Measurements from ENCODE around the gene PTPRC. TPM values are rescaled to one million over a fixed set of nuclear protein-coding genes. Genes with fewer than 3 reads are reported as not detected.

The PTPRC gene
- total RNA-seq, 3 donors from 2014 or later (not counting 1 experiment from before 2014, with no cell fraction given), result 1,142 to 1,334 (median 1,200) TPM

DNA sequence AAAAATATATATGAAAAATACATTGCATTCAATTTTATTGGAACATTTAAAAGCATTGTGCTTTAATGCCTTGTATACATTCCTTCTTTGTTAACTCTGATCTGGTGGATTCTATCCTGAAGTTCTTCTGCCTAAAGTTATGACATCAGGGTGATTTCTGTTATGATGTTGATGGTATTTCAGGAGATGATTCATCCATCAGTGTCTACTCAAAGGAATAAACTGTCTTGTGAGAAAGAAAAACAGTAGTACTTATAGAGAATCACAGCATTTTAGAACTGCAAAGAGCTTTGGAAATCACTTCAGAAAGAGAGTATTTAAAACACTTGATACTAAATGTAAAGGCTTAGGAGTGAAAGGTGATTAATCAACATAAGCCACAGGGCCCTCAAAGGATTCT lies 155.7 kb downstream of the PTPRC start:
- TF ChIP-seq CTCF (IDR thresholded peaks at IDR 0.05), result no peak
- peaks cover 5% of the 10 kb centered on the region for H3K4me1 ChIP-seq (ENCODE audit: control insufficient read depth, insufficient read depth, low read length)
- Mint-ChIP-seq H3K4me3 (no peak overlapping the region), H3K27ac (no peak overlapping the region), H3K36me3 (peaks cover 12% of the 10 kb centered on the region), H3K27me3 (ENCODE audit: low read depth in 2 of 2) (no peaks in the 10 kb centered on the region), H3K4me1 (peaks cover 24 to 36% of the 10 kb centered on the region in 2 donors), H3K9me3 (peaks cover 4 to 9% of the 10 kb centered on the region in 2 donors)
- peaks cover 11% of the 10 kb centered on the region for H3K9me3 ChIP-seq (ENCODE audit: control insufficient read depth, insufficient read depth, low read length)
- DNase-seq (no peak), ATAC-seq (no peak)
- no peak overlapping the region for H3K27ac ChIP-seq (ENCODE audit: low read length)
- H3K27me3 ChIP-seq (ENCODE audit: control insufficient read depth, insufficient read depth, low read length), result no peaks in the 10 kb centered on the region
- intact Hi-C loops (cut with micrococcal nuclease), result no loop called here
- no peaks in the 10 kb centered on the region for H3K36me3 ChIP-seq (ENCODE audit: control insufficient read depth, insufficient read depth, low read length)
- H3K4me3 ChIP-seq (ENCODE audit: low read length), result no peak overlapping the region

- intact Hi-C loops (cut with micrococcal nuclease), result no loop called here
- 100% methylated on average over 1 of the region's 2 CpGs for WGBS (ENCODE audit: insufficient coverage)
- H3K4me3 Mint-ChIP-seq, result no peak overlapping the region
- peaks cover 0 to 9% of the 10 kb centered on the region in 2 donors for H3K4me1 Mint-ChIP-seq
- ATAC-seq (no peak), DNase-seq (no peak)
- H3K27me3 Mint-ChIP-seq (ENCODE audit: low read depth in 2 of 2), result peaks cover 0 to 12% of the 10 kb centered on the region in 2 donors
- H3K9me3 Mint-ChIP-seq, result peaks cover 4 to 9% of the 10 kb centered on the region in 2 donors
- TF ChIP-seq CTCF (IDR thresholded peaks at IDR 0.05), result no peak
- H3K36me3 Mint-ChIP-seq, result peaks cover 19% of the 10 kb centered on the region
- no peaks in the 10 kb centered on the region for H3K27me3 ChIP-seq (ENCODE audit: control insufficient read depth, insufficient read depth, low read length)
- H3K27ac ChIP-seq (ENCODE audit: low read length), result no peak overlapping the region
- no peak overlapping the region for H3K27ac Mint-ChIP-seq
- peaks cover 11% of the 10 kb centered on the region for H3K9me3 ChIP-seq (ENCODE audit: control insufficient read depth, insufficient read depth, low read length)
- H3K4me1 ChIP-seq (ENCODE audit: control insufficient read depth, insufficient read depth, low read length), result no peaks in the 10 kb centered on the region
- no peak overlapping the region for H3K4me3 ChIP-seq (ENCODE audit: low read length)
- no peaks in the 10 kb centered on the region for H3K36me3 ChIP-seq (ENCODE audit: control insufficient read depth, insufficient read depth, low read length)
These were observed 158.8 kb downstream of the PTPRC start for GRCh38 chr1:198797656-198798055.

DNA sequence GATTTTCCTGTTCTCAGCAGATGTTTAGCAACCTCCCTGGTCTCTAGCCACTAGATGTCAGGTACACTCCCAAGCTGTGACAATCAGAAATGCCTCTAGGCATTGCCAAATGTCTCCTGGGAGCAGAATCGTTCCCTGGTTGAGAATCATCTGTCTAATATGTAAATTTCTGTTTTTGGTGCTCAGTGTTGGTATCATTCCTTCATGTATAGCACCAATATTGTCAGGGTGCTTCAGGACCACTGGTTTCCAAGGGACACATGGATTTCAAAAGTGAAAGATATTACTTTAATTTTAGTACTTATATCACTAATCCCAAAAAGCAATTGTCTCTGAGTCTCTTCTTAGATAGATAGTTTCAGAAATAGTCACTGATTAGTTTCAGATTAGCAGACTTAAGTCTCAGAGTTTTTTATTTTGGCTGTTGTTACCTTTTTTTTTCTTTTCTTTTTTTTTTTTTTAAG lies 160.1 kb downstream of the PTPRC start:
- Mint-ChIP-seq H3K4me3 (no peak overlapping the region), H3K4me1 (peaks cover 0 to 9% of the 10 kb centered on the region in 2 donors), H3K27ac (no peak overlapping the region), H3K9me3 (peaks cover 4 to 9% of the 10 kb centered on the region in 2 donors), H3K36me3 (peaks cover 19% of the 10 kb centered on the region), H3K27me3 (ENCODE audit: low read depth in 2 of 2) (peaks cover 0 to 12% of the 10 kb centered on the region in 2 donors)
- Histone ChIP-seq H3K27ac (ENCODE audit: low read length) (no peak overlapping the region), H3K36me3 (ENCODE audit: control insufficient read depth, insufficient read depth, low read length) (no peaks in the 10 kb centered on the region), H3K27me3 (ENCODE audit: control insufficient read depth, insufficient read depth, low read length) (no peaks in the 10 kb centered on the region), H3K4me1 (ENCODE audit: control insufficient read depth, insufficient read depth, low read length) (no peaks in the 10 kb centered on the region), H3K9me3 (ENCODE audit: control insufficient read depth, insufficient read depth, low read length) (peaks cover 11% of the 10 kb centered on the region), H3K4me3 (ENCODE audit: low read length) (no peak overlapping the region)
- TF ChIP-seq CTCF (IDR thresholded peaks at IDR 0.05), result no peak
- ATAC-seq (no peak), DNase-seq (no peak)
- WGBS (ENCODE audit: insufficient coverage), result 65% methylated on average over 1 of the region's 1 CpG
- intact Hi-C loops (cut with micrococcal nuclease), result no loop called here

- intact Hi-C loops (cut with micrococcal nuclease), result no loop called here
- H3K9me3 Mint-ChIP-seq, result no peaks in the 10 kb centered on the region
- WGBS (ENCODE audit: insufficient coverage), result 100% methylated on average over 3 of the region's 5 CpGs
These were observed 166.8 kb downstream of the PTPRC start for GRCh38 chr1:198805498-198806151.

More at GRCh38 chr1:198805498-198806151, 166.8 kb downstream of the PTPRC start:
- Histone ChIP-seq H3K9me3 (ENCODE audit: control insufficient read depth, insufficient read depth, low read length) (no peaks in the 10 kb centered on the region), H3K27ac (ENCODE audit: low read length) (no peak overlapping the region), H3K4me3 (ENCODE audit: low read length) (no peak overlapping the region), H3K36me3 (ENCODE audit: control insufficient read depth, insufficient read depth, low read length) (no peaks in the 10 kb centered on the region), H3K4me1 (ENCODE audit: control insufficient read depth, insufficient read depth, low read length) (no peaks in the 10 kb centered on the region), H3K27me3 (ENCODE audit: control insufficient read depth, insufficient read depth, low read length) (no peaks in the 10 kb centered on the region)
- TF ChIP-seq CTCF (IDR thresholded peaks at IDR 0.05), result no peak
- Mint-ChIP-seq H3K4me1 (no peaks in the 10 kb centered on the region), H3K27me3 (ENCODE audit: low read depth in 2 of 2) (peaks cover 2 to 19% of the 10 kb centered on the region in 2 donors), H3K36me3 (peaks cover 17% of the 10 kb centered on the region), H3K4me3 (no peak overlapping the region), H3K27ac (no peak overlapping the region)
- no peak for DNase-seq
- no peak for ATAC-seq

Data from natural killer cell (primary cell).